Lung (tissue), 12 donors: ENCODE data around the gene PAPPA2. TPM values are rescaled to one million over a fixed set of nuclear protein-coding genes. Genes with fewer than 3 reads are reported as not detected.

ENCODE experiments used
- ATAC-seq: fragments of 200-7000 bp; cut with Tn5 transposase; one replicate; pipeline ENCODE4 v1.9.1; 2020; ENCODE audit warnings: moderate number of reproducible peaks; ENCODE audit not compliant: insufficient read depth, low FRiP score
- DNase-seq, 3 donors: peaks; one replicate each; pipeline ENCODE4 v3.0.0-alpha.2; 2013 to 2017
- H3K27ac ChIP-seq, 2 donors: one replicate each; pipeline ENCODE4 v1.5.1; 2013; ENCODE audit warnings: mild to moderate bottlenecking in 2 of 2, moderate library complexity in 2 of 2, control low read depth in 1 of 2, inconsistent platforms in 1 of 2, low read depth in 1 of 2, low read length in 1 of 2
- H3K27me3 ChIP-seq, 3 donors: one replicate each; pipeline ENCODE4 v1.5.1; 2013; ENCODE audit warnings: low read length in 2 of 3; ENCODE audit not compliant: control insufficient read depth in 3 of 3, insufficient read depth in 3 of 3
- H3K36me3 ChIP-seq, 4 donors: one replicate each; pipeline ENCODE4 v1.5.1; 2013; ENCODE audit warnings: low read length in 4 of 4, mild to moderate bottlenecking in 1 of 4, moderate library complexity in 1 of 4; ENCODE audit not compliant: control insufficient read depth in 4 of 4, insufficient read depth in 4 of 4
- H3K4me1 ChIP-seq, 5 donors: one replicate each; pipeline ENCODE4 v1.5.1; 2013; ENCODE audit warnings: low read length in 5 of 5, mild to moderate bottlenecking in 2 of 5, moderate library complexity in 1 of 5; ENCODE audit not compliant: control insufficient read depth in 5 of 5, insufficient read depth in 5 of 5
- H3K4me3 ChIP-seq: one replicate; pipeline ENCODE4 v1.5.1; 2013; ENCODE audit warnings: mild to moderate bottlenecking, control low read depth, moderate library complexity
- H3K9ac ChIP-seq, 2 donors: one replicate each; pipeline ENCODE4 v1.5.1; 2013; ENCODE audit warnings: low read length in 2 of 2, control low read depth in 1 of 2; ENCODE audit not compliant: insufficient read depth in 1 of 2
- H3K9me3 ChIP-seq, 4 donors: one replicate each; pipeline ENCODE4 v1.5.1; 2013; ENCODE audit warnings: low read length in 3 of 4, mild to moderate bottlenecking in 1 of 4, moderate library complexity in 1 of 4; ENCODE audit not compliant: control insufficient read depth in 4 of 4, insufficient read depth in 3 of 4
- CTCF ChIP-seq: IDR thresholded peaks from 2 replicates; pipeline ENCODE4 v1.5.1; 2012; ENCODE audit warnings: mild to moderate bottlenecking; ENCODE audit errors: control extremely low read depth, extremely low read depth
- WGBS, 2 donors: extraction: QIAGEN DNeasy Blood & Tissue Kit; methylation state at CpG; one replicate each; pipeline ENCODE4 v1.1.7; 2013; 5-methylcytosine and 5-hydroxymethylcytosine counted together
- polyA plus RNA-seq, 2 donors: library from polyadenylated mRNA; stranded (reverse); fragments of 200-250 nt; gene quantifications; one replicate each; pipeline ENCODE4 v1.2.1, GENCODE V29; 2013
- total RNA-seq, 2 donors: library from RNA; depleted of rRNA in 1 of 2; stranded (reverse); fragments of >200 nt in 1 of 2; gene quantifications; one replicate each; pipeline ENCODE4 v1.2.1, GENCODE V29; 2014 to 2021
- donor health status: control.
- donor health status: control.
- donor health status: Bipolar disorder and iron deficiency.
- donor health status: healthy.
- donor health status: DM: yes; HTN: yes; CAD: no.

The PAPPA2 gene
- total and polyA plus RNA-seq, 4 donors = 0.02 to 0.55 (median 0.32) TPM

- ATAC-seq = no peak
Observed at GRCh38 chr1:176692431-176692830, 229.5 kb downstream of the PAPPA2 start.

GRCh38 chr1:176692988-176693696 lies 230.2 kb downstream of the PAPPA2 start:
- ATAC-seq (no peak), DNase-seq (no peak)
- WGBS, 2 donors = 84 to 91% methylated on average over 6 of the region's 6 CpGs
- TF ChIP-seq CTCF = no peak
- peak overlapping the region in 1 of 2 donors; percentile 86 for H3K27ac ChIP-seq
- H3K9me3 ChIP-seq = peaks cover 0 to 2% (median 0%) of the 10 kb centered on the region in 4 donors
- H3K27me3 ChIP-seq = no peaks in the 10 kb centered on the region
- no peaks in the 10 kb centered on the region for H3K36me3 ChIP-seq
- no peak overlapping the region for H3K4me3 ChIP-seq
- peaks cover 0 to 2% (median 0%) of the 10 kb centered on the region in 5 donors for H3K4me1 ChIP-seq
- no peak overlapping the region for H3K9ac ChIP-seq

More at GRCh38 chr1:176692431-176692830, 229.5 kb downstream of the PAPPA2 start:
- H3K9me3 ChIP-seq = peaks cover 0 to 2% (median 0%) of the 10 kb centered on the region in 4 donors
- no peak overlapping the region for H3K4me3 ChIP-seq
- no peak for TF ChIP-seq CTCF
- H3K9ac ChIP-seq = no peak overlapping the region
- peak overlapping the region in 1 of 2 donors; percentile 87 for H3K27ac ChIP-seq
- WGBS, 2 donors = 72 to 77% methylated on average over 4 of the region's 4 CpGs
- DNase-seq = no peak
- H3K4me1 ChIP-seq = peaks cover 0 to 2% (median 0%) of the 10 kb centered on the region in 5 donors
- no peaks in the 10 kb centered on the region for H3K36me3 ChIP-seq
- H3K27me3 ChIP-seq = no peaks in the 10 kb centered on the region

- peak in 1 of 3 donors; percentile 8 for DNase-seq
- Histone ChIP-seq H3K27me3 (no peaks in the 10 kb centered on the region), H3K9ac (no peak overlapping the region), H3K4me1 (peaks cover 0 to 2% (median 0%) of the 10 kb centered on the region in 5 donors), H3K4me3 (no peak overlapping the region), H3K9me3 (peaks cover 0 to 2% (median 0%) of the 10 kb centered on the region in 4 donors), H3K27ac (peak overlapping the region in 1 of 2 donors; percentile 86), H3K36me3 (no peaks in the 10 kb centered on the region)
- 43 to 58% methylated on average over 11 of the region's 11 CpGs for WGBS, 2 donors
- TF ChIP-seq CTCF = no peak
- no peak for ATAC-seq
Observed at GRCh38 chr1:176693697-176694329, 230.8 kb downstream of the PAPPA2 start.
